ENCODE measurements around the gene TMEM131.
"Not testable (repeated sequence)": the region's sequence is repeated elsewhere in the genome, so short reads cannot be mapped to it uniquely, and the experiment has no call there.

Gene TMEM131

GRCh38 chr2:97953853-97954252 is 41.9 kb downstream of the TMEM131 start:
- no peak for DNase-seq

DNA sequence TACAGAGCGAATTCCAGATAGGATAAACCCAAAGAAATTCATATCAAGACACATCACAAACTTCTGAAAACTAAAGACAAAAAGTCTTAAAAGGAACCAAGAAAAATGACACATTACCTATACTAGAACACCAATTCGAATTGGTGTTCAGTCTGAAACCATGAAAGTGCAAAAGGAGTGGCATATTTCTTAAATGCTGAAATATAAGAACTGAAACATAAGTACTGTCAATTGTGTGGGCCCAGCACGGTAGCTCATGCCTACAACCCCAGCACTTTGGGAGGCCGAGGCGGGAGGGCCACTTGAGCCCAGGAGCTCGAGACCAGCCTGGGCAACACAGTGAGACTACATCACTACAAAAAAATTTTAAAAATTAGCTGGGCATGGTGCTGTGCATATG is 43.4 kb downstream of the TMEM131 start:
- no peak for DNase-seq

DNA sequence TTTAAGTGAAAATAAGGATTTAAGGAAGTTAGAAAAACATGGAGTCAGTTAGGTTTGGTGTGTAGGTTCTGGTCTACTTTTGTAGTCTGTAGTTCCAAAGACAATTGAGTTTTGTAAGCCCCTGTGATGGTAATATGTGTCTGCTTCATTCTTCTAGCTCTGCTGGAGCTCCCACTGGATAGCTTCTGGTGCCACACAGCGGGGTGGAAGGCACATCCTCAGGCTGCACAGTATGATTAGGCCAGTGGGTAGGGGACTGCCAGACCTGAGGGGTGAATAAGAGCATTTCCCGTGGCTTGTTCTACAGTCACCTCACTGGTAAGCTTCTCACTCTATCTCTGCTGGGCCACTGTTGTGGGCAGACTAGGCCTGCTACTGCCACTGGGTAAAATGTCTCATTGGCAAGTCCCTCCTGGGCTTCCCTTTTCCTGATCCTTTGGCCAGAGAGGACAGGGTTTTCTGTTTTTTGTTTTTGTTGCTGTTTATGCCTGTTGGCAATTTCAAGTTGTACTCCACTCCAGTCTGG is 44.5 kb downstream of the TMEM131 start:
- no peak for DNase-seq

GRCh38 chr2:97950329-97951154 is 45.2 kb downstream of the TMEM131 start:
- no peak for DNase-seq

DNA sequence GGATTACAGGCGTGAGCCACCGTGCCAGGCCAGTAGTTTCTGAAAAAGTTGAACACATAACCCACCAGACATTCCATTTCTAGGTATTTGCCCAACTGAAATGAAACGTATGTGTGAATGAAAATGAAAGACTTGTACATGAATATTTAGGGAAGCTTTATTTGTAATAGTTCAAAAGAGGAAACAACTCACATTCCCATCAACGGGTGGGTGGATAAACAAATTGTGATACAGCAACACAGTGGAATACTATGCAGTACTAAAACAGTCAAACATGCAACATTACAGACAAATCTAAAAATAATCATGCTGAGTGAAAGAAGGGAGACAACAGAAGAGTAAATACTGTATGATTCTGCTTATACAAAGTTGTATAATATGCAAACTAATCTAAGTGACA is 46.8 kb downstream of the TMEM131 start:
- no peak for DNase-seq

DNA sequence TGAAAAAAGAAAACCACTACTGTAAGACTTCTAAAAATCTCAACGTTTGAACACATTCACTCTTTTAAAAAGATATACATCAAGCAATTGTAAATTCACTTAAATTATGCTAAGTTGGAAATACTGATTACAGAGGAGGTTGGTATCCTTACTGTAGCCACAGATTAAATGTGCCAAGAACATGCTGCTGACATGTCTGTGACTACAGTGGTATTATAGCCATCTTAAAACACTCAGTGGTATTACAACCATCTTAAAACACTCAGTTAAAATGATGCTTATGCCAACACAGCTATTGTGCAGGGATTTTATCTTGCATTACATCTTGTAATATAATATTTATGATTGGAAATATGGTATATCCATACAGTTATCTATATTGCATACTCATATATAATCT is 50.0 kb downstream of the TMEM131 start:
- DNase-seq = no peak

DNA sequence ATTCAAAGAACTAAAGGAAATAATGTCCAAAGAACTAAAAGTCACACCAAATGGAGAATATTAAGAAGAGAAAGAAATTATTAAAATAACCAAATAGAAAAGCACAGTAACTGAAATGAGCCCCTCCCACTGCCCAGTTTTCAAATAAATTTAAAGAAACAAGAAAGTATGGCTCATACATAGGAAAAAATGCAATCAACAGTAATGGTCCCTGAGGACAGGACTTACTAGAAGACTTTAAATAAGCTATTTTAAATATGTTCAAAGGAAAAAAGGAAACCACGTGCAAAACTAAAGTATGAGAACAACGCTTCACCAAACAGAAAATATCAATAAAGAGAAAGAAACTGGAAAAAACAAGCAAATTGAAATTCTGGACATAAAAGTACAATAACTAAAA is 58.9 kb downstream of the TMEM131 start:
- no peak for DNase-seq

- no peak for DNase-seq
These were observed 59.5 kb downstream of the TMEM131 start for GRCh38 chr2:97936199-97936598.

GRCh38 chr2:97935719-97936161 is 60.0 kb downstream of the TMEM131 start:
- no peak for DNase-seq

- no peak for DNase-seq
These were observed 62.6 kb downstream of the TMEM131 start for GRCh38 chr2:97932975-97933662.

DNA sequence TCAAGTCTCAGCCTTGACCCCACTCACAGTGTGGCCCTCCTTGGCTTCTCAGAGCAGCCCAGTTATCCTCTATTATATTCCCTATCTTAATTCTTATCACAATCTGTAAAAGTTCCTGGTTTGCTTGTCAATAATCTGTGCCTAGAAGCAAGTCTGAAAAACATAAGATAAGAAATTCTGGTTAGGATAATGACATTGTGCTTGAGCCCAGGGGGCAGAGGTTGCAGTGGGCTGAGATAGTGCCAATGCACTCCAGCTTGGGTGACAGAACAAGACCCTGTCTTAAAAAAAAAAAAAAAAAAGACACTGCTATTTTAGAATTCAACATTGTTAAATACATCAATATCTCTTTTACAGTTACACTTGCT is 63.9 kb downstream of the TMEM131 start:
- no peak for DNase-seq

DNA sequence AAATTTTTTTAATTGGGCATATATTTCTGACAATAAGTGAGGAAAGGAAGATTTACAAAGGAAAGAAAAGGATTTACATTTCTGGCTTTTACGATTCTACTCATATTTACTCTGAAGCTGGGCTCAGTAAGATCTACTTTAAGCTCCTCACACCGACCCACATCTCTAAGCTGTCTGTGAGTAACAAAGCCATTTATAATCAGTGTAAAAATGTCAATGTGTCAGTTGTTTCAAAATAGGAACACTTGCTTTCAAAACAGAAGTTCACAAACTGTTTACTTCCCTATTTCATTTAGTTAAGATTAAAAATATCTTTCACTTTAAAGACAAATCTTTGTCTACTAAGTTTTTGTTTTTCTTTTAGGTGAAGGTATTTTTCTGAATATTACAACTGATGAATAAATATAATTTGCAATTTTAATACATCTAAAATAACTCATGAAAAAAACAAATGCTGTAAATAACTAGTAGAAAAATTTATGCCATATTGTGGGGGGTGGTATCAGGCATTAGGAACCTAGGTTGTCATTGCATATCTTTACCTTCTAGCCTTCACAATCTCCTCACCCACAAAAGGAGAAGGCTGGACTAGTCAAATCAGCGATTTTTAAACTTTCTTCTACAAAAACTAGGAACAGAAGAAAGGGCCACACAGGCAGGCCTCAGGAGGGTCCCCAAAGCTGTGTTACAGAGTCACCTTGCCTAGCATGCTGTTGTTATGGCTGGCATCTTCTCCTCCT is 64.5 kb downstream of the TMEM131 start:
- DNase-seq = no peak

DNA sequence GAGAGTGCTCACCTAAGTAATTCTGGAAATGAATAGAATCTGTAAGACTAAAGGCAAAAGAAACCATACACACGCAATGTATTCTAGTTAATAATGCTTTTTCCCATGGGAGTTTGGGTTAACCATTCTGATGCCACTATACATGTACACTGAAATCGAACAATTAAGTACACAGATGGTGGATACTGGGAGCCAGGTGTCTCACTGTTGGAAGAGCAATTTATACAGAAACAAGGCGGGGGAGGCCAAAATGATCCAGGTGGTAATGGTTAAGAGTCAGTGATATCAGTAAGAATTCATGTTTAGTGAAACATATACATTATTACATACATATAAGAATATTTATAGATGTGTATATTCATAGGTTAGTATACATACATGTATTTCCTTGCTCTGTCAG is 67.2 kb downstream of the TMEM131 start:
- no peak for DNase-seq

- DNase-seq = no peak
These were observed 68.8 kb downstream of the TMEM131 start for GRCh38 chr2:97926946-97927345.

GRCh38 chr2:97924194-97924593 is 71.6 kb downstream of the TMEM131 start:
- DNase-seq = no peak

DNA sequence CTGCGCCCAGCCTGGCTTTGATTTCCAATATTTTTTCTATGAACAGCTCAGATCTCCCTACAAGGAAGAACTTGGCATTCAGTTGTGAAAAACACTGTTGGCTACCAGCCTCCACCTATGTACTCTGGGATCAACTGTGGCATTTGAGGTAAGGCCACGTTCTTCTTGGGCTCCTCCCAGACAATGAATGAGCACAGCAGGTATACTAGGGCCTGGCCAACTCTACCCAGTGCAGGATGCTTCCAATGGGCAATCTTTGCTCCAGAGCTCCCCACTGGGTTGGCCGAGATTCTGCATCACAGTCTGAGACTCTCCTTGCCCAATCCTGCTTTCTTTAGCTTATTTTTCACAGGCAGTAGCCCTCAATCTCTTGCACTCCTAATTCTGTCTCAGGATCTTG is 75.9 kb downstream of the TMEM131 start:
- no peak for DNase-seq

GRCh38 chr2:97918818-97919217 is 76.9 kb downstream of the TMEM131 start:
- no peak for DNase-seq

- not testable (repeated sequence) for DNase-seq
These were observed 78.1 kb downstream of the TMEM131 start for GRCh38 chr2:97917668-97918067.

DNA sequence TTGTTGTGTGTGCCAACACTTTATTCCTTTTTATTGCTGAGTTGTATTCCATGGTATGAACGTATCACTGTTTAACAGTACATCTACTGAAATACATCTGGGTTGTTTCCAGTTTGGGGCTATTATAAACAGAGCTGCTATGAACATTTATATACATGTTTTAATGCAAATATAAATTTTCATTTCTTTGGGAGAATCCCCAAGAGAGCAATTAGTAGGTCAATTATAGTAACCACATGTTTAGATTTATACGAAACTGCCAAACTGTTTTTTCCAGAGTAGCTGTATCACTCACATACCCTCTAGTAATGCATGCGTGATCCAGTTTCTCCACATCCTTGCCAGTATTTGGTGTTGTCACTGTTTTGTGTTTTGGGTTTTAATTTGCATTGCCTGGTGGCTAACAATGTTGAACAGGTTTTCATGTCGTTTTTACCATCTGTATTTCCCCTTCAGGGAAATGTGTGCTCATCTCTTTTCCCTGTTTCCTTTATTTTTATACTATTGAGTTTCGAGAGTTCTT is 81.0 kb downstream of the TMEM131 start:
- no peak for DNase-seq

GRCh38 chr2:97913846-97914245 is 81.9 kb downstream of the TMEM131 start:
- DNase-seq = no peak

GRCh38 chr2:97911922-97912575 is 83.7 kb downstream of the TMEM131 start:
- DNase-seq = no peak

DNA sequence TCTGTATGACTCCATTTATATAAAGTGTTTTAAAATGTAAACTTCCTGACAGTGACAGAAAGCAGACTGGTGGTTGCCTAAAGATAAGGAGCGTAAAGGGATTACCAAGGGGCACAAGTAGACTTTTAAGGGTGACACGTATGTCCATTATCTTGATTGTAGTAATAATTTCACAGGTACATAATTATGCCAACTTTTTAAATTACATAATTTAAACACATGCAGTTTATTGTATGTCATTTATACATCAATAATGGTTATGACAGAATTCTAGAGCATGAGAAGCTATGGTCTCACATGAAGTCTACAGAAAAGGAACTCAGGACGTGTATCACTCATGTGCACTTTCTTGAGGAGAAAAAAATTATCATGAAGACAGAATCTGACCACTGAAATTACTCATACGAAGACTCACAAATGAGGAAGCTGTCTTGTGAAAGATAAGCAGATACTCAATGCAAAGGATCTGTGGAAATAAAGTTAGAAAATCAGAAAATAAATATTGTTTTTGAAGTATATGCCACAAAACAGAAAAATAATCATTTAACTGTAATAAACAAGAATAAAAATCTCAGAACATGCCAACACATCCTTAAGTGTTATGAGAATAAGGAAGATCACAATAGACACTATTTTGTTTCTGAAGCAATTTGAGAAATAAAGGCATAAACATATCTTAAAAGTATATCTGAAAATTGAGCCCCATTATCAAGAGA is 84.4 kb downstream of the TMEM131 start:
- no peak for DNase-seq
